WI38 (cell line): ENCODE data around the gene DNAH17.

Source experiments
- H3K4me3 ChIP-seq: 2 replicates; pipeline ENCODE4 v1.5.1; 2011; ENCODE audit warnings: low read depth, mild to moderate bottlenecking, control low read depth, low read length
- CTCF ChIP-seq: IDR thresholded peaks from 2 replicates; pipeline ENCODE4 v1.5.1; 2012; ENCODE audit warnings: low read depth, mild to moderate bottlenecking, control low read depth, low read length

The DNAH17 gene

GRCh38 chr17:78460176-78460675, 117.0 kb downstream of the DNAH17 start:
- TF ChIP-seq CTCF = no peak
- H3K4me3 ChIP-seq = no peak overlapping the region

- no peak for TF ChIP-seq CTCF
- H3K4me3 ChIP-seq = no peak overlapping the region
Measured at GRCh38 chr17:78459696-78460095, 117.5 kb downstream of the DNAH17 start.

DNA sequence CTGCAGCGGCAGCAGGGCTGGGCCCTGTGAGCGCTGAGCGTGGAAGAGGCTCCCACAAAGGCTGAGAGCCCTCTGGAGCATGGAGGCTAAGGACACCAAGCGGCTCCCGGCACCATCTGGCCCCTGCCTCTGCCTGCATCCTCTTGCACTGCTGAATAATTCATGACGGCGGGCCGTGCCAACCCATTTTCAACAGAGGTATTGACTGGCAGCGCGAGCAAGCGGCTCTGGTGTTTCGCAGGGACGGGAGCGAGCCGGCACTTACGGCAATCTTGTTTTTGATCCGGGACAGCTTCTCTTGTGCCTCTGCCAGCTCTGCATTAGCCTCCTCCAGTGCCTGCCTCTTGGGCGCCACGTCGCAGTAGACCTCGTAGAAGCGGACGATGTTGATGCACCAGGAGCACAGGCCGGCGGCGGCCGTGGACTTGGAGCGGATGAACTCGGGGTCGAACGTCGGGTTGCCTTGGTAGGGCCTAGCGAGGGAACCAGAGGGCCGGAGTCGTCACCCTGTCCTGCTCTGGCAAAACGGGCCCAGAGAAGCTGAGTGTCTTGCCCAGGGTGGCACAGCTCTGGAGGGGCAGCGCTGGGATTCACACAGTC, 118.4 kb downstream of the DNAH17 start:
- TF ChIP-seq CTCF = no peak
- no peak overlapping the region for H3K4me3 ChIP-seq

- no peak overlapping the region for H3K4me3 ChIP-seq
- no peak for TF ChIP-seq CTCF
Measured at GRCh38 chr17:78458091-78458490, 119.1 kb downstream of the DNAH17 start.

DNA sequence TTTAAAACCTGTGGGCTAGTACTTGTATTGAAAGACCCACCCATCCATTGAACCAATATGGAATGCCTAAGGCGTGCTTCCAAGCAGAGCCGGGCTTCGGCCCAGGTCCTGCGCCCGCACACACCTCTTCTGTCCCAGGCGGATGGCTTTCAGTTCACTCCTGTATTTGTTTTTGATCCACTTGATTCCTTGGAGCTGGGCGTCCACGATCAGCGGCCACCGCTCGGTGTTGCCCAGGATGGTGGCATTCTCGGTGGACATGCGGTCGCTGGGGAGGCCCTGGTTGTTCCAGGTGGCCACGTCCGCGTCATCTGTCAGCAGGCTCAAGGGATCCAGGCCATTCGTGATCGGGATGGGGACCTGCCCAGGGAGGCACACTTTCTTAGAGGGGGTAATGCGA, 122.8 kb downstream of the DNAH17 start:
- no peak overlapping the region for H3K4me3 ChIP-seq
- TF ChIP-seq CTCF = no peak

GRCh38 chr17:78451753-78452152, 125.4 kb downstream of the DNAH17 start:
- no peak overlapping the region for H3K4me3 ChIP-seq

More at GRCh38 chr17:78451753-78452152, 125.4 kb downstream of the DNAH17 start:
- TF ChIP-seq CTCF = no peak
